ENCODE measurements around the gene UCN2.
A peak's percentile ranks its signal among the peaks of the same experiment; 100 is the strongest.
"Not testable (repeated sequence)": the region's sequence is repeated elsewhere in the genome, so short reads cannot be mapped to it uniquely, and the experiment has no call there.

Gene UCN2

DNA sequence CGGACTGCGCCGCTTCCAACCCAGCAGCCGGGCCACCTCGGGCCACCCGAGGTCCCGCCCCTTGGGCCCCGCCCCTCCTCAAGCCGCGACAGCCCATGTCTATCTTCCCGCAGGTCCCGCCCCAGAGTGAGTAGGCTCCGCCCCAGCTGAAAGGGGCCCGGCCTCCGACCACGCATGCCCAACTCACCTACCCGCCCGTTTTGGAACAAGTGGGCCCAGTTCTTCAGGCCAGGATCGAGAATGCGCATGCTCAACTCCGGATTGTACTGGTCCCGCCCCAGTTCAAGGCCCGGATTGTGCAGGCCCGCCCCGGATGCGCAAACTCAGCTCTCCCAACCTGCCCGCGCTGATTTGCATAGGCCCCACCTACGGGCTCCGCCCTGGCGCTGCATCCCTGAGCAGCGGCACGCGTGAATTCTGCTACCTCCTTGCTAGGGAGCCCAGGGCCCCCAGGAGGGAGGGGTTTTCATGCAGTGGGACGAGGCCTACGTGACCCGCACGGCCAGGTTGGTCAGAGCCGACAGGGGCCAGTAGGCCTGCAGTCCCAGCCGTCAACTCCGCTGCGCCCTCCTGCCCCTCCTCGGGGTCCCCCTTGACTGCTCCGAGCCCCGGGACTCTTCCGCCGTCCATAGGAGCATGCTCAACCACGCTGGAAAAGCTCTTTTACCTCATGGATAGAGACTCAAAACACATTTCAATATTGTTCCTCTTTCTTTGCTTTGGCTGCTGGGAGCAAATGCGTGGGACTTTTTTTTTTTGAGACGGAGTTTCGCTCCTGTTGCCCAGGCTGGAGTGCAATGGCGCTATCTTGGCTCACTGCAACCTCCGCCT lies 6.6 kb downstream of the UCN2 start, which contains the start of gene PFKFB4:
Gene PFKFB4 (minus strand): TSS at position 8 of the 831 bp plus-strand sequence. CDS start 26 bp downstream, outside the sequence.
- FAIRE-seq (peak; percentile 99), DNase-seq (ENCODE audit: insufficient read length, low spot score) (peak; percentile 98)
- TF ChIP-seq SPI1 (IDR thresholded peaks at IDR 0.05; ENCODE audit: low read depth, low read length): no peak
- TF ChIP-seq TAF1 (IDR thresholded peaks at IDR 0.05; ENCODE audit: low read depth, low read length): no peak
- no peak for TF ChIP-seq POLR2AphosphoS5 (IDR thresholded peaks at IDR 0.05; ENCODE audit: low read depth, low read length)
- TF ChIP-seq PAX5 (IDR thresholded peaks at IDR 0.05; ENCODE audit: insufficient read depth, low read length, severe bottlenecking): no peak
- TF ChIP-seq POLR2A (IDR thresholded peaks at IDR 0.05; ENCODE audit: low read depth, low read length): no peak
- TF ChIP-seq POU2F2 (IDR thresholded peaks at IDR 0.05; ENCODE audit: low read depth, low read length): peak; percentile 97

GRCh38 chr3:48555949-48556795 lies 7.4 kb downstream of the UCN2 start:
- no peak for FAIRE-seq
- peak; percentile 25 for DNase-seq (ENCODE audit: insufficient read length, low spot score)

DNA sequence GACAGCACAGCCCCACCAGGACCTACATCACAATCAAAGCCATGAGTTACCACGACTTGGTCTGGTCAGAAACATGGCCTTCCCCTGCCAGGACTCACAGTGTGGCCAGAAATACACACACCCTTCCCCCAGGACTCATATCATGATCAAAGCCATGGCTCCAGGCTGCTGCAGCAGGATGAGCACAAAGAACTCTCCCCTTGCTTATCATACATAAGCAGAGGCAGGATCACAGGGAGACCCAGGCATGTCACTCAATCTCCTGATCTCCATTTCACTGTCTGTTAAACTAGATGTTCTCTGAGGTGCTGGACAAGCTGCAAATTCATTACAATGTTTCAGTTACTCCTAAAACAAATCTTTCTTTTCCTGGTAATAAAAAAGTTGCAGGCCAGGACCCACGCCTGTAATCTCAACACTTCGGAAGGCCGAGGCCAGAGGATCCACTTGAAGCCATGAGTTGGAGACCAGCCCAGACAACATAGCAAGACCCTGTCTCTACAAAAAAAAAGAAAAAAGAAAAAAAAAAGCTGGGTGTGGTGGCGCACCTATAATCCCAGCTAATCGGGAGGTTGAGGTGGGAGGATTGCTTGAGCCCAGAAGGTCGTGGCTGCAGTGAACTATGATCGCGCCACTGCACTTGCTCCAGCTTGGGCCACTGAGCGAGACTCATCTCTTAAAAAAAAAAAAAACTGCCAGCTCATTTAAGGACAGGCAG lies 8.2 kb downstream of the UCN2 start:
- DNase-seq (ENCODE audit: insufficient read length, low spot score) (no peak), FAIRE-seq (no peak)
- TF ChIP-seq POU2F2 (IDR thresholded peaks at IDR 0.05; ENCODE audit: low read depth, low read length) (no peak), SPI1 (IDR thresholded peaks at IDR 0.05; ENCODE audit: low read depth, low read length) (no peak), TAF1 (IDR thresholded peaks at IDR 0.05; ENCODE audit: low read depth, low read length) (no peak), POLR2AphosphoS5 (IDR thresholded peaks at IDR 0.05; ENCODE audit: low read depth, low read length) (no peak), POLR2A (IDR thresholded peaks at IDR 0.05; ENCODE audit: low read depth, low read length) (no peak)

More at GRCh38 chr3:48555949-48556795, 7.4 kb downstream of the UCN2 start:
- TF ChIP-seq TAF1 (IDR thresholded peaks at IDR 0.05; ENCODE audit: low read depth, low read length): no peak
- no peak for TF ChIP-seq POLR2A (IDR thresholded peaks at IDR 0.05; ENCODE audit: low read depth, low read length)
- TF ChIP-seq SPI1 (IDR thresholded peaks at IDR 0.05; ENCODE audit: low read depth, low read length): no peak
- TF ChIP-seq PAX5 (IDR thresholded peaks at IDR 0.05; ENCODE audit: insufficient read depth, low read length, severe bottlenecking): no peak
- TF ChIP-seq POLR2AphosphoS5 (IDR thresholded peaks at IDR 0.05; ENCODE audit: low read depth, low read length): no peak
- no peak for TF ChIP-seq POU2F2 (IDR thresholded peaks at IDR 0.05; ENCODE audit: low read depth, low read length)

DNA sequence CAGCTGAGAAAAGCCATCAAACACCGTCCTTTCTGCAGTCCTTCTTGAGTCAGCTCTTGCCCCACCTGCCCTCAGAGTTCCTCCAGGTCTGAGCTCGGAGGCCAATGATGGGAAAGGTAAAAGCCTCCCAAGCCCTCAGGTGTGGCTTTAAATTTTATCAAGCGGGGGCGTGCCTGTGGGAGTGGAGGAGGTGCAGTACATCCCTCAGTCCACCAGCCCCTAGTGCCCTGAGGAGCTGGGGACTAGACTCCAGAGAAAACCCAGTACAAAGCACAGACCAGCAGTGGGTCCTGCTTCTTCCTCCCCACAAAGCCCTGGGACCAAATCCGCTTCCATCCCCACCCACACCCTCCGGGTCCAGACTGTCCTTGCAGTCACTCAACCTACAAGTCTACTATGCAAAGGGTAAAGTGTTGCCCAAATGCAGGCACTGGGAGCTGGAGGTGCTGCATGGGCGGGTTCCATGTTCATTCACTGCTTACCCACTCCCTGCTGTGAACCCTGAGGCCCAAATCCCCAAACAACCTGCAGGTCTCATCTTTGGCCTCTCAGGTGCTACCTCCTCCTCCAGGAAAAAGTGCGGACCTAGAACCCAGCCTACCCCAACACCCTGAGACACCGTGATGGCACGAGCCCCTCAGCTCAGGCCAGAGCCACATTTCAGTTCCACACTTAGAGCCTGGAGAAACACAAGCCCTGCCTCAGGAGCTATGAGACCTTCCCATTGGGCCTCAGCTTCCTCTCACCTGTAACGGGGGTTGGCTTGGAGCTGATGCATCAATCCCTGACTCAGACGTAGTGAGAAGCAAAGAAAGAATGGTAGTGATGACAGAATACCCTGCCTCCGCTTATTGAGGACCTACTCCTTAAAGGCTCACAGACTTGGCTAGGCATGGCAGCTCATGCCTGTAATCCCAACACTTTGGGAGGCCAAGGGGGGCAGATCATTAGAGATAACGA lies 9.4 kb downstream of the UCN2 start:
- FAIRE-seq (no peak), DNase-seq (ENCODE audit: insufficient read length, low spot score) (no peak)
- TF ChIP-seq TAF1 (IDR thresholded peaks at IDR 0.05; ENCODE audit: low read depth, low read length) (no peak), POLR2A (IDR thresholded peaks at IDR 0.05; ENCODE audit: low read depth, low read length) (no peak), PAX5 (IDR thresholded peaks at IDR 0.05; ENCODE audit: insufficient read depth, low read length, severe bottlenecking) (no peak), SPI1 (IDR thresholded peaks at IDR 0.05; ENCODE audit: low read depth, low read length) (no peak), POU2F2 (IDR thresholded peaks at IDR 0.05; ENCODE audit: low read depth, low read length) (no peak), POLR2AphosphoS5 (IDR thresholded peaks at IDR 0.05; ENCODE audit: low read depth, low read length) (no peak)

DNA sequence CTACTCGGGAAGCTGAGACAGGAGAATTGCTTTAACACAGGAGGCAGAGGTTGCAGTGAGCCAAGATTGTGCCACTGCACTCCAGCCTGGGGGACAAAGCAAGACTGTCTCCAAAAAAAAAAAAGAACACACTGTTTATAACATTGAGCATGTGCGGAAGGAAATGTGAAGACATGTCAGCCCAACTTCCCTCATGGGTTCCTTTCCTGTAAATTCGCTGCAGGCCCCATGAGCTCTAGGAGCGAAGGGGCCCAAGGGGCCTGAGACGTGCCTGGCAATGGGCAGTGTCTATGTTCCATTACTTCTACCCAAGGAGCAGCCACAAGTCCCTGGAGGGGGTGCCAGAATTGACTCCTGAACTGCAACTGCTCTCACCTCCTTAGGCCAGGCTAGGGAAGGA lies 10.2 kb downstream of the UCN2 start:
- no peak for DNase-seq (ENCODE audit: insufficient read length, low spot score)
- TF ChIP-seq POLR2A (IDR thresholded peaks at IDR 0.05; ENCODE audit: low read depth, low read length): no peak
- no peak for TF ChIP-seq SPI1 (IDR thresholded peaks at IDR 0.05; ENCODE audit: low read depth, low read length)
- no peak for TF ChIP-seq TAF1 (IDR thresholded peaks at IDR 0.05; ENCODE audit: low read depth, low read length)
- TF ChIP-seq PAX5 (IDR thresholded peaks at IDR 0.05; ENCODE audit: insufficient read depth, low read length, severe bottlenecking): no peak
- no peak for FAIRE-seq

DNA sequence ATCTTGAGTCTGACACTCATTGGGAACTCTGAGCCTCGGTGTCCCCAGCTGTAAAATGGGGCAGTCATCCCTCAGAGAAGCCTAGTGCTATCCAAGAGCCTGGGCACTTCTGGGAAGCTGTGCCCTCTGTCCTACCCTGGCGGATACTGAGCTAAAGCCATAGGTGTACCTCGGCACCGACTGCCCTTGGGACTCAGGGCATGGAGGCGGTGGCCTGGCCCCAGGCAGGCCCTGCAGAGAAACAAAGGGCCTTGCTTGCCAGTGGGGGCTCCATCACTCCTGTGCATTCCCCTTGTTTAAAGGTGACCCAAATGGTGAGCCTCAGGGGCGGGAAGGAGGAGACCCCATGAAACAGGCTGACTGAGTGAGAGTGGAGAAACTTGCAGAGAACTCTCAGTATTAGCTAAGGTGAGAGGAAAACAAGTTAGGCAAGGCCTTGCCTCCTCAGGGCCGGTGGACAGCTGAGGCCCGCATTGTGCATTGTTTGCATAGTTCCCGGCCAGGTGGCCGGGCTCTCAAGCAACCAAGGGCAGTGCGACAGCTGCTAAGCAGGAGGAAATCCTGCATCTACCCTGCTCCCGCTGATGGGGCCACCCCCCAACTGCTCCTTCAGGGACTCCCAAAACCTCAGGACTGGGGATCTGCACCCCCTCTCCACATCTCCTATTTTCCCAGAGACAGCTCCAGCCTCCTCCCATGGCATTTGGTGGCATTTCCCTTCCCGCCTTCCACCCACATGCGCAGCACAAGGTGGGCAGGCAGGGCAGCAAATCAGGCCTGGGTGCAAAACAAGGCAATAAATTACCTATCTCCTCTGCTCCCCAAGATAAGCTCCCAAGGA lies 11.2 kb downstream of the UCN2 start:
- FAIRE-seq (no peak), DNase-seq (ENCODE audit: insufficient read length, low spot score) (no peak)
- TF ChIP-seq SPI1 (IDR thresholded peaks at IDR 0.05; ENCODE audit: low read depth, low read length): no peak
- no peak for TF ChIP-seq PAX5 (IDR thresholded peaks at IDR 0.05; ENCODE audit: insufficient read depth, low read length, severe bottlenecking)
- TF ChIP-seq TAF1 (IDR thresholded peaks at IDR 0.05; ENCODE audit: low read depth, low read length): no peak
- TF ChIP-seq POLR2A (IDR thresholded peaks at IDR 0.05; ENCODE audit: low read depth, low read length): no peak
- TF ChIP-seq POLR2AphosphoS5 (IDR thresholded peaks at IDR 0.05; ENCODE audit: low read depth, low read length): no peak
- no peak for TF ChIP-seq POU2F2 (IDR thresholded peaks at IDR 0.05; ENCODE audit: low read depth, low read length)

DNA sequence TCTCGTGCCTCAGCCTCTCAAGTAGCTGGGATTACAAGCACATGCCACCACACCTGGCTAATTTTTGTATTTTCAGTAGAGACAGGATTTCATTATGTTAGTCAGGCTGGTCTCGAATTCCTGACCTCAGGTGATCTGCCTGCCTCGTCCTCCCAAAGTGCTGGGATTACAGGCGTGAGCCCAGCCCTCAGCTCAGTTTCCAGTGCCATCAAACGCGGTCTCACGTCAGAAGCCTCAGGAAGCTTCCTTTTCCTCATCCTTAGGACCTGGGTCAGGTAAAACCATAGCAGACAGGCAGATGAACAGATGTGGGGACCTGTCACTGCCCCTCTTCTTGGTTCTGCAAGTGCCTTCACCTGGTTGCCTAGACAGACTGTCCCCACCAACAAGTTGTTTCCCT lies 11.9 kb downstream of the UCN2 start:
- not testable (repeated sequence) for DNase-seq (ENCODE audit: insufficient read length, low spot score); FAIRE-seq

Measured in GM12891 (cell line).